IMR-90 (cell line): ENCODE results near the gene GNL3L. TPM values are rescaled to one million over a fixed set of nuclear protein-coding genes. Genes with fewer than 3 reads are reported as not detected.
"Not testable (repeated sequence)": the region's sequence is repeated elsewhere in the genome, so short reads cannot be mapped to it uniquely, and the experiment has no call there.

Experiments used
- ATAC-seq: fragments of 200-7000 bp; cut with Tn5 transposase; 2 replicates; pipeline ENCODE4 v1.9.1; 2020; ENCODE audit warnings: low read depth, mild to moderate bottlenecking, moderate library complexity
- BruUV-seq: library from RNA; stranded (reverse); fragments of 400-500 nt; replicated peaks from 2 replicates; lab custom pipeline; 2021; lab: Mats Ljungman, UMichigan
- CTCF ChIA-PET: fragments of 300-600 bp; formaldehyde crosslinking; extraction: SDS; loops from one replicate; lab custom pipeline; 2021; ENCODE audit warnings: antibody characterized with exemption; lab: Yijun Ruan, JAX
- POLR2A ChIA-PET: fragments of 300-600 bp; sonication (Branson Sonifier 250); formaldehyde crosslinking; loops from one replicate; lab custom pipeline; 2022; ENCODE audit warnings: antibody characterized with exemption; ENCODE audit not compliant: unreplicated experiment; lab: Charles Lee
- DNase-seq: peaks from one replicate; pipeline ENCODE4 v3.0.0; 2013
- H2AFZ ChIP-seq: replicated peaks from 2 replicates; pipeline ENCODE3; 2013; ENCODE audit warnings: low read length, mild to moderate bottlenecking; ENCODE audit not compliant: poor library complexity
- H2AK5ac ChIP-seq: 2 replicates; pipeline ENCODE4 v1.6.1; 2013; ENCODE audit warnings: low read depth, low read length, inconsistent platforms
- H2AK9ac ChIP-seq: replicated peaks from 2 replicates; pipeline ENCODE3; 2013; ENCODE audit warnings: mild to moderate bottlenecking, low read depth, low read length, moderate library complexity; ENCODE audit not compliant: poor library complexity
- H2BK120ac ChIP-seq: 2 replicates; pipeline ENCODE4 v1.6.1; 2013; ENCODE audit warnings: low read depth, low read length, inconsistent platforms
- H2BK15ac ChIP-seq: 3 replicates; pipeline ENCODE4 v1.6.1; 2013; ENCODE audit warnings: low read depth, low read length, inconsistent platforms
- H2BK20ac ChIP-seq: 2 replicates; pipeline ENCODE4 v1.6.1; 2013; ENCODE audit warnings: low read depth, mild to moderate bottlenecking, inconsistent platforms, low read length, moderate library complexity
- H2BK5ac ChIP-seq: 2 replicates; pipeline ENCODE4 v1.6.1; 2013; ENCODE audit warnings: mild to moderate bottlenecking, low read depth, low read length, inconsistent platforms; ENCODE audit not compliant: poor library complexity, severe bottlenecking
- H3K14ac ChIP-seq: replicated peaks from 2 replicates; pipeline ENCODE4 v1.6.1; 2013; ENCODE audit warnings: low read depth, low read length, inconsistent platforms
- H3K18ac ChIP-seq: 2 replicates; pipeline ENCODE4 v1.6.1; 2013; ENCODE audit warnings: low read depth, low read length, control low read depth
- H3K23ac ChIP-seq: 2 replicates; pipeline ENCODE4 v1.6.1; 2013; ENCODE audit warnings: low read depth, low read length, inconsistent platforms
- H3K27ac ChIP-seq: 2 replicates; pipeline ENCODE4 v1.5.1; 2013; ENCODE audit warnings: mild to moderate bottlenecking, control low read depth, low read length; ENCODE audit not compliant: insufficient read depth
- H3K27me3 ChIP-seq: 2 replicates; pipeline ENCODE4 v1.6.1; 2013; ENCODE audit warnings: low read length; ENCODE audit not compliant: control insufficient read depth, insufficient read depth
- H3K36me3 ChIP-seq: 2 replicates; pipeline ENCODE4 v1.6.1; 2013; ENCODE audit warnings: low read length, mixed read lengths; ENCODE audit not compliant: control insufficient read depth, insufficient read depth
- H3K4ac ChIP-seq: 2 replicates; pipeline ENCODE4 v1.6.1; 2013; ENCODE audit warnings: low read depth, low read length, inconsistent platforms
- H3K4me1 ChIP-seq: 2 replicates; pipeline ENCODE4 v1.6.1; 2013; ENCODE audit warnings: low read length, mixed read lengths; ENCODE audit not compliant: control insufficient read depth, insufficient read depth
- H3K4me2 ChIP-seq: 2 replicates; pipeline ENCODE4 v1.6.1; 2013; ENCODE audit warnings: low read depth, mild to moderate bottlenecking, control low read depth, low read length, moderate library complexity
- H3K4me3 ChIP-seq: 2 replicates; pipeline ENCODE4 v1.5.1; 2013; ENCODE audit warnings: low read depth, mild to moderate bottlenecking, control low read depth, low read length, moderate library complexity; ENCODE audit not compliant: insufficient read depth
- H3K56ac ChIP-seq: 2 replicates; pipeline ENCODE4 v1.6.1; 2013; ENCODE audit warnings: low read length, inconsistent platforms; ENCODE audit not compliant: insufficient read depth; ENCODE audit errors: extremely low read depth
- H3K79me1 ChIP-seq, 2 experiments: 2 replicates each; pipeline ENCODE4 v1.6.1; 2013; ENCODE audit warnings: low read length in 2 of 2, inconsistent platforms in 1 of 2, low read depth in 1 of 2
- H3K9ac ChIP-seq: 2 replicates; pipeline ENCODE4 v1.6.1; 2013; ENCODE audit warnings: low read depth, low read length, control low read depth
- H3K9me1 ChIP-seq: 2 replicates; pipeline ENCODE4 v1.6.1; 2013; ENCODE audit warnings: low read length, inconsistent platforms; ENCODE audit not compliant: insufficient read depth
- H3K9me3 ChIP-seq: 2 replicates; pipeline ENCODE4 v1.6.1; 2013; ENCODE audit warnings: low read length; ENCODE audit not compliant: control insufficient read depth, insufficient read depth
- H4K20me1 ChIP-seq: 2 replicates; pipeline ENCODE4 v1.6.1; 2013; ENCODE audit warnings: low read length, inconsistent platforms; ENCODE audit not compliant: insufficient read depth
- H4K5ac ChIP-seq: 2 replicates; pipeline ENCODE4 v1.6.1; 2013; ENCODE audit warnings: mild to moderate bottlenecking, low read depth, low read length, control low read depth
- H4K8ac ChIP-seq, 2 experiments: 2 replicates each; pipeline ENCODE4 v1.6.1; 2013; ENCODE audit warnings: low read depth in 2 of 2, low read length in 2 of 2, control low read depth in 1 of 2, inconsistent platforms in 1 of 2
- H4K91ac ChIP-seq: 2 replicates; pipeline ENCODE4 v1.6.1; 2013; ENCODE audit warnings: low read depth, low read length, inconsistent platforms; ENCODE audit not compliant: insufficient read depth
- BHLHE40 ChIP-seq: fragments of 150-350 bp; IDR thresholded peaks from 2 replicates; pipeline ENCODE4 v1.6.1; 2016; ENCODE audit warnings: mild to moderate bottlenecking, low read depth, low read length
- CHD1 ChIP-seq: IDR thresholded peaks from 2 replicates; pipeline ENCODE4 v1.6.1; 2012; ENCODE audit warnings: low read depth, low read length, improper control_type of control experiment
- CTCF ChIP-seq: conservative IDR thresholded peaks from 2 replicates; pipeline ENCODE4 v1.5.1; 2012; ENCODE audit warnings: mild to moderate bottlenecking, low read depth, low read length, improper control_type of control experiment
- FOS ChIP-seq: fragments of 150-350 bp; IDR thresholded peaks from 2 replicates; pipeline ENCODE4 v1.6.1; 2016; ENCODE audit warnings: low read depth, low read length
- MAZ ChIP-seq: IDR thresholded peaks from 2 replicates; pipeline ENCODE4 v1.6.1; 2012; ENCODE audit warnings: low read depth, mild to moderate bottlenecking, low read length, improper control_type of control experiment, moderate library complexity, borderline replicate concordance
- MXI1 ChIP-seq: IDR thresholded peaks from 2 replicates; pipeline ENCODE4 v1.6.1; 2012; ENCODE audit warnings: low read depth, mild to moderate bottlenecking, low read length, moderate library complexity, borderline replicate concordance
- NFE2L2 ChIP-seq: fragments of 150-350 bp; IDR thresholded peaks from 2 replicates; pipeline ENCODE4 v1.6.1; 2016; ENCODE audit warnings: low read depth, mild to moderate bottlenecking, low read length
- POLR2A ChIP-seq: IDR thresholded peaks from 2 replicates; pipeline ENCODE4 v1.6.1; 2012; ENCODE audit warnings: mild to moderate bottlenecking, low read depth, low read length
- RAD21 ChIP-seq: IDR thresholded peaks from 2 replicates; pipeline ENCODE4 v1.6.1; 2012; ENCODE audit warnings: low read length, improper control_type of control experiment
- WGBS, 2 experiments: methylation state at CpG; one replicate each; pipeline versions ENCODE4 v1.1.5 to v1.1.7; 2013; ENCODE audit warnings: missing lambda C conversion rate in 2 of 2; ENCODE audit not compliant: insufficient read length in 1 of 2; ENCODE audit errors: extremely low coverage in 2 of 2; 5-methylcytosine and 5-hydroxymethylcytosine counted together
- dilution Hi-C: fragments of 300-500 bp; cut with HindIII; formaldehyde crosslinking; loops from one replicate; pipeline ENCODE4 v1.14.3; 2018; ENCODE audit warnings: low sequenced_read_pairs; ENCODE audit not compliant: unreplicated experiment
- in situ Hi-C: fragments of 300-500 bp; cut with MboI; formaldehyde crosslinking; loops from 3 replicates; pipeline ENCODE4 v1.14.3; 2019; ENCODE audit warnings: low sequenced_read_pairs, inconsistent platforms, mixed read lengths
- intact Hi-C: fragments of 100-400 bp; cut with micrococcal nuclease; formaldehyde crosslinking; loops from 2 replicates; pipeline ENCODE4 v1.10.0; 2022
- polyA plus RNA-seq, 3 experiments: library from polyadenylated mRNA; depleted of rRNA; stranded (reverse); fragments of >200 nt; gene quantifications; 2 replicates each; pipeline ENCODE4 v1.2.3, GENCODE V29; 2012; ENCODE audit warnings: low replicate concordance in 1 of 3
- total RNA-seq: library from RNA; depleted of rRNA; stranded (reverse); fragments of >200 nt; gene quantifications from 2 replicates; pipeline ENCODE4 v1.2.3, GENCODE V29; 2012

The GNL3L gene
- total and polyA plus RNA-seq, 2 of the 4 experiments (the other 2 are of a cell fraction) = 16.5 to 48.8 TPM

GRCh38 chrX:54551801-54552200 is 21.8 kb downstream of the GNL3L start:
- Histone ChIP-seq H4K20me1 (no peaks in the 10 kb centered on the region), H3K4me1 (no peaks in the 10 kb centered on the region), H3K27ac (no peak overlapping the region), H4K5ac (no peak overlapping the region), H3K79me1 (no peaks in the 10 kb centered on the region), H3K27me3 (no peaks in the 10 kb centered on the region; the same call in 1 of the 2 replicates), H3K9me1 (no peaks in the 10 kb centered on the region), H2BK5ac (no peak overlapping the region), H4K8ac (no peak overlapping the region), H3K18ac (no peak overlapping the region), H3K36me3 (peaks cover 48% of the 10 kb centered on the region), H3K14ac (no peak overlapping the region), H2AK5ac (no peak overlapping the region), H3K23ac (no peak overlapping the region), H2BK120ac (no peak overlapping the region), H3K4me2 (no peak overlapping the region), H2AK9ac (no peak overlapping the region), H2AFZ (no peak overlapping the region), H3K9me3 (no peaks in the 10 kb centered on the region), H2BK15ac (no peak overlapping the region), H3K56ac (no peak overlapping the region), H4K91ac (no peak overlapping the region), H3K4ac (no peak overlapping the region), H3K9ac (no peak overlapping the region), H2BK20ac (no peak overlapping the region), H3K4me3 (no peak overlapping the region)
- intact Hi-C loops = no loop called here
- 75% methylated on average over 1 of the region's 8 CpGs; no CpG with 5 or more reads in 1 of the 2 experiments for WGBS, 2 experiments
- ChIA-PET POLR2A (no interaction called here), CTCF (no interaction called here)
- dilution Hi-C loops = no loop called here
- in situ Hi-C loops = no loop called here
- no peak for ATAC-seq
- TF ChIP-seq RAD21 (no peak), NFE2L2 (no peak), POLR2A (no peak), MAZ (no peak), BHLHE40 (no peak), CHD1 (no peak), MXI1 (no peak), CTCF (no peak), FOS (no peak)
- BruUV-seq = no TSS peak
- no peak for DNase-seq

- POLR2A ChIA-PET, dilution Hi-C loops, intact Hi-C loops, H2BK120ac ChIP-seq, H3K23ac ChIP-seq, H2AK9ac ChIP-seq, H3K14ac ChIP-seq, H2AK5ac ChIP-seq, H3K9me3 ChIP-seq, H3K27me3 ChIP-seq, H3K4me2 ChIP-seq, H4K8ac ChIP-seq, H3K56ac ChIP-seq, H3K4me1 ChIP-seq, H3K9me1 ChIP-seq, ATAC-seq, H3K4ac ChIP-seq, DNase-seq, H2BK5ac ChIP-seq, H3K27ac ChIP-seq, H2BK20ac ChIP-seq, in situ Hi-C loops, H4K20me1 ChIP-seq, H3K9ac ChIP-seq, H4K91ac ChIP-seq, CTCF ChIA-PET, H4K5ac ChIP-seq, H2BK15ac ChIP-seq, H2AFZ ChIP-seq, H3K18ac ChIP-seq, H3K79me1 ChIP-seq, H3K4me3 ChIP-seq, BruUV-seq: not testable (repeated sequence)
- 76% methylated on average over 2 of the region's 7 CpGs; no CpG with 5 or more reads in 1 of the 2 experiments for WGBS, 2 experiments
- H3K36me3 ChIP-seq = peaks cover 42% of the 10 kb centered on the region
Measured at GRCh38 chrX:54555006-54555405, 25.0 kb downstream of the GNL3L start.
